ENCODE results near the gene GRIN2C.

Gene GRIN2C

DNA sequence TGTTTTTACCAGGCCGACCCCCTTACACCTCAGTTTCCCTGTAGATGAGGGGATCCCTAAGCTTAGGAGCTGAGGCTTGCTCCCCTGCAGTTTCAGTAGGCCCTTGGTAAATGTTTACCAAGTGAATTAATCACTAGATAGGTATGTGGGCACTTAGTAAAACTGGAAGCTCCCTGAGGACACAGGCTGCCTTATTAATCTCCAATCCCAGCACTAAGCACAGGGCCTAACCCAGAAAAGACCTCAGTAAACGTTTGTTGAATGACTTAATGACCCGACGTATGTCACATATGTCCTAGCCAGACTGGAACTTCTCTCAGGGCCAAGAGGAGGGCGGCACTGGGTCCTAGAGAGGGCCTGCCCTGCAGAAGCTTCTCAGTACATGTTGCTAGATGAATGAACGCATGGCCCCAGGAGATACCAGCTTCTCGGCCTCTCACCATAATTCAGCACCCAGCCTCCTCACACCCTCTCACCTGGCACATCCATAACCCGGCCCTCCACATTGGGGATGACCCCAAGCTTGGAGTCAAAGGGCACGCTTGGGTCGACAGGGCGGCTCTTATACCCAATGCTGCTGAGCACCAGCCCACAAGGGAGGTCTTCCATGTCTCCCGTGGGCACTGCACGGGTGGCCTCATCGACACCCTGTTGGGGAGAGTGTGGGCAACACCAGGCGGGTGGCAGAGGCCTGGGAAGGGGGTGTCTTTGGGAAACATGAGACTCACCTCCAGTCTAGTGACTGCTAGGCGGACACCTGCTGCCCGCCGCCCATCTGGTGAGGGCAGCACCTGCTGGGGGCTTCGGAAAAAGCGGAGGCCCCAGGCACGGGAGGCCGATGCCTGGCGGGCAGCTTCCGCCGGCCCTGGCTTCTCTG, 4.0 kb upstream of the GRIN2C start:
- no peak for DNase-seq

DNA sequence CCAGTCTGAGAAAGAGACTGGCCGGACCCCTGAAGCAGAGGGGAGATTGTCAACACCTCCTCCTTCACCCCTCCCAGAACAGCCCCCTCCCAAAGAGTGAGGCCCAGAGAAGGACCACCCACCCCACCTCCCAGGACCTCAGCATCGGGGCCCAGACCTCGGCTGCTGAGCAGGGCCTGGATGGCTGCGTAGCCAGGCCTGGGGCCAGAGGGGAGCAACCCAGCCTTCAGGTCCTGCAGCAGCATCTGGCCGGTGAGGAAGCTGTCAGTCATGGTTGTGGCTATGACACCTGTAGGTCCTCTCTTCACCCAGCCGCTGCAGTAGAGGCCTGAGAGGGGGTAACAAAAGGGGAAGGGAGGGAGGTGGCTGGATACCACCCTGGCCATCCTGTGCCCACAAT, 3.2 kb upstream of the GRIN2C start:
- no peak for DNase-seq

DNA sequence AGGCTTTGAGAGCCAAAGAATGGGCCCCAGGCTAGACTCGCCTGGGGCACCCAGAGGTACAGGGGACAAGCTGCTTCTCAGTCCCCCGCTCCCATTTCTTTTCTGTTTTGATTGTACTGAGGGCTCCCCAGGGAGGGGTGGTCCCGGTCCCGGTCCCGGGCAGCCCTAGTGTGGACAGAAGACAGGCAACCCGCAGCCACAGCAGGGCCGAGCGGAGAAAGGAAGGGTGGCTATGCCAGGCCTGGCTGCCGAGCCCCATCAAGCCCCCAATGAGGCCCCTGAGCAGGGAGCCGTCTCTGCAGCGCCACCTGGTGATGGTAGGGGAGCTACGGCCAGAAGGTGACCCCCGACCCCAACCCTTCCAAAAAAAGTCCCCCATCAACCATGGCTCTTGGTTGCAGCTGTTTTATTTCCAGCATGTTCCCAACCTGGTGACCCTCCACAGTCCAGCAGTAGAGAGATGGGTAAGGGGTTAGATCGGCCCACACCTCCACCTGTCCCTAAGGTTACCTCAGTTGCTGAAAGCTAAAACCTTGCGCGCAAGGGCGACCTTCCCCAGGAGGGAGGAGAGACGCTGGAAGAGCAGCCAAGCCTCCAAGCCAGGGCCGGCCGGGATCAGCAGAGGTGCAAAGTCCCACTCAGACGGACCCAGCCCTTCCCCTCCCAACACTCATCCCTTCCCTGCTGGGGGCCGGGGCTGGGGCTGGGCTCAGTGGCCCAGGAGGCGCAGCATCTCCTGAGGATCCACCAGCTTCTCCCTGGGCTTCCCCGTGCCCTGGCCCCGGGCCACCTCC, 2.6 kb upstream of the GRIN2C start:
- peak; percentile 52 for DNase-seq

DNA sequence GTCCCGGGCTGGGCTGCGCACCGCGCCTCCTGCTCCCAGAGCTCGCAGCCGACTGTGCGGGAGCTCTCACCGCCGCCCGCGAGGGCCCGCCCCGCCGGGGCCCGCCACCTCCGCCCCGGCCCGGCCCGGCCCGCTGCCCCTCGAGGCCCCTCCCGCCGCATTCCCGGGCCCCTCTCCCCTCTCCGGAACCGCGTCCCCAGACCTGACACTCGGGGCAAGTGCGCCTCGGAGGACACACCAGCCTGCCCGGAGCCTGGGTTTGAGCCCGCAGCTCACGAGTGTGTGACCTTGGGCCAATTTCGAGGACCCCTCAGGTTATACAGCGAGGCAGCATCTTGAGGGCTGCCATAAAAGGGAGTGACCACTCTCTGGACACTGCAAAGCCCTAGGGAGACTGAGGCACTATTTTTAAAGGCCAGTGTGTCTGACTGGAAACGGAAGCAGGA, 2.0 kb upstream of the GRIN2C start:
- DNase-seq: no peak

DNA sequence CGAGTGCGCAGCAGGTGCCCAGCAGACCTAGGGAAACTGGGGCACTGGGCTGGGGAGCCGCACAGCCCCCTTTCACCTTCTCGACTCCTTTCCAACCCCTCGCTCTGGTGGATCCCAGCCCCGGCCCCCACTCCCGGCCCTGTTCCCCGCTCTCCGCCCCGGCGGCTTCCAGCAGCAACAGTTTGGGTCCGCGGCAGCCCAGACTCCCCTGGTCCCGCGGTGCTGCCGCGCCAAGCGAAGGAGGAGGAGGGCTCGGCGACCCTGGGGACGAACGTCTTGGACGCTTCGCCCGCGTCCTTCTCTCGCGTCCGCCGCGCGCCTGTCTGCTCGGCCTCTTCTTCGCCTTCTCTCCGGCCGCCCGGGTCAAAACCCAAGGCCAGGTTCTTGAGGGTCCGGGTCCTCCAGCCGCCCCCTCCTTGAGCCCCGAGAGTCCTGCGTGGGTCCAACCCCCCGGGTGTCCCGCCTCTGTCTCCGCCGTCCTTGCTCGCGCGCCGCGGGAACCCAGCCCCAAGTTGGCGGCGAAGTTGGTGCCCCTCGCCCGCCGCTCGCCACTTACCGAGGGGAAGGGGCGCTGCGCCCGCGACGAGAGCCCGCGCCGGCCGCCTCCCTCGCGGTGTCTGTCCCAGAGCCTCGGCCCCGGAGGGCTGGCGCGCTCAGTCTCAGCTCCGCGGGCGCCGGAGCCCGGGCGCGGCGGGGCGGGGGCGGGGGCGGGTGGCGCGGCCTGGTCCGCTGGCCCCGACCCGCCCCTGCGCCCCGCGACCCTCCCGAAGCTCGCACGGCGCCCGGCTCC, 1.4 kb upstream of the GRIN2C start:
- no peak for DNase-seq

DNA sequence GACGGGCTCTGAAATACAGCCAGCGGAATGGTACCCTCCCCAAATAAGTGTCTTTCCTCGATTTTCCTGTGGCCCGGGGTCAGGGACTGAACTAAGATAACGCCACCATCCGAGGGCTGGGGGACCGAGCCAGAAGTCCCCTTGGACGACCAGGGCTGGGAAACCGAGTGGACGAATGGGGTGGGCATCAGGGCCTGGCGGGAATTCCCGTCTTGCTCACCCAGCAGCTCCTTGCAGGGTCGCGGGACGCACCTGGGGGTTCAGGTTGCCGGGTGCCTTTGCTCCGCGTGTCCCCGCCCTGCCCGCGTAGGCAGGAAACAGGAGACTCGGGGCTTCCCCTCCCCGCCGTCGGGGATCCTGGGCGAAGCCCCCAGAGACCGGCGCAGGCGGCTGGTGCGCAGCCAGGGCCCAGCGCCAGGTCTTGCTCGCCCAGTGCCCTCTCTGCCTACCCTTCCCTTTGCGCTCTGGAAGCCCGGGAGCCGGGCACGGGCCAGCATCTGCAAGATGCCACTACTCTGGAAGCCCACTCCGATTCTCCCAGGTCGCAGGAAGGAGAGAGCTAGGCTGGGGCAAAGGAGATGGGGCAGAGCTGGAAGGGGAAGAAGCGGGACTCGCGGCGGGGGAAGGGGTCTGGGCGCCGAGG, 665 bp upstream of the GRIN2C start:
- DNase-seq: no peak

DNA sequence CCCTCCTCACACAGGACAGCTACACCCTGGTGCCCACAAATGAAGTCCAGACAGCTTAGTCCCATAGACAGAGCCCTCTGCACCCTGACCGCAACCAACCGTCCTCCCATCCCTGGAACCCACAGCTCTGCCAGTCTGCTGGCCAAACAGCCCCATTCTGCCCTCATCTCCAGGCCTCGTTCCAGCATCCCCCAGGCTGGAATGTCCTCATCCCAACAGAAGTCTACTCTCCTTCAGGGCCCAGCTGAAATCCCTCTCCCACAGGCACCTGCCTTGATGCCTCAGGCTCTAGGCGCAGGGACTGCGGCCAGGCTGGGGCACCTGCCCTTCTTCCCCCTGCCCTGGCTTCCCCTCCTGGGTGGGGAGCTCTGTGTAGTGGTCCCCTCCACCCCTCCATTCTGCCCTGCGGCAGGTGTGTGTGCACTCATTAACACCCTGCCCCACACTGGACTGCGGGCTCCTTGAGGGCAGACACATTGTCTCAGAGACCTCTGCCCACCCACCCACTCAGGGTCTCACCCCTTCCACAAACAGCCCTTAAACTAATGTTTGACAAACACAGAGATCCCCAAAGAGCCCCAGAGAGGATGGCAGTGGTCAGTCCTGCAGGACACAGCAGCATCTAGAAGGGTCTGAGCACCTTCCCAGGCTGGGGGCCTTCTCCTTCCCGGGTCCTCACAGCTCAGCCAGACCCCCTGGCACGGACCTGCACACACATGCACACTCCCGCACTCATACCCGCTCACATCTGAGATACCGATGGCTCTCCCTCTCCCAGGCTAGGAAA, 820 bp downstream of the GRIN2C start:
- no peak for DNase-seq

DNA sequence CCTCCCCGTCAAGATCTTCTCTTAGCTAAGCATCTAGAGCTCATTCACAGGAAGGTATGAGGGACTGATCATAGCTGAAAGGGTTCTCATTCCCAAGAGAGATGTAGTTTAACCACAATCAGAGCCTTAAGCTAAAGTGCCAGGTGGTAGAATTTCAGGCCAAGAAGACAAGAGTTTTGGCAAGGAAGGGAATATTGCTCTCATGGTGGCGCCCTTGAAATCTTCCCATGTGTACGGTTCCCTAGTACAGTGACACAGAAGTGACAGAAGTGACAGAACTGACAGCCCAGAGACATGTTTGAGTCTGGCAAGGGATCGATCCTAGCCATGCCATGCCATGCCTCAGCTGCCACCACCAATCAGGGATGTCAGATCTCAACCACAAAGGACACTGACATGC, 2.5 kb downstream of the GRIN2C start:
- DNase-seq: no peak

DNA sequence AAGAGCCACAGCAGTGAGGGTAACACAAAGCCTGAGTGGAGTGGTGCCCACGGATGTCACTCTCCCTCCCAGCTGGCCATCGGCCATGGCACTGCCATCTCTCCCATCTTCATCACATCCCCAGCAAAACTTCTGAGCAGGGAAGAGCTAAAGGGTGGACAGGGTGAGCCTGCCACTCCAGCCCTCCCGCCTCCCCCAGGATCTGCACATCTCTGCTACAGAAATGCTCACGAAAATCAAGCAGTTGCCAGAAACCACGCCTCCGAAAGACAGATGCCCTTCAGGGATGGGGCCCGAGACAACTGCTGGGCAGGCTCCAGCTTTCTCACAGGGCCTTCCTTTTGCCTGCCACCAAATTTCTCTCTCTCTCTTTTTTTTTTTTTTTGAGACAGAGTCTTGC, 3.6 kb downstream of the GRIN2C start:
- no peak for DNase-seq

DNA sequence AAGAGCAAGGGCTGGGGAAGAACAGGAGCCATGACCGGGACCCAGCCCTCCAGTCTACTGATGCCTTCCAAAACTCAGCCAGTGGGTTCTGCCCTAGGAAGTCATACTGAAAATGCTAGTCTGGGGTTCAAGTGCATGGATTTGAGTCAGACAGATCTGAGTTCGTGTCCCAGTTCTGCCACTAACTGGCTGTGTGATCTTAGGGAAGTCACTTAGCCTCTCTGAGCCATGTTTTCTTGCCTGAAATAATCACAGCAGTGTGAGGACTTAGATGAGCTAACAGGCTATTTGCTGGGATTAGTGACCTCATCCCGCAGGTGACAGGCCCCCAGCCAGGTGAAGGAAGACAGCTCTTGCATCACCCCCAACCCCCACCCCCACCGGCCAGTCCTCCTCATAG, 4.4 kb downstream of the GRIN2C start:
- no peak for DNase-seq

DNA sequence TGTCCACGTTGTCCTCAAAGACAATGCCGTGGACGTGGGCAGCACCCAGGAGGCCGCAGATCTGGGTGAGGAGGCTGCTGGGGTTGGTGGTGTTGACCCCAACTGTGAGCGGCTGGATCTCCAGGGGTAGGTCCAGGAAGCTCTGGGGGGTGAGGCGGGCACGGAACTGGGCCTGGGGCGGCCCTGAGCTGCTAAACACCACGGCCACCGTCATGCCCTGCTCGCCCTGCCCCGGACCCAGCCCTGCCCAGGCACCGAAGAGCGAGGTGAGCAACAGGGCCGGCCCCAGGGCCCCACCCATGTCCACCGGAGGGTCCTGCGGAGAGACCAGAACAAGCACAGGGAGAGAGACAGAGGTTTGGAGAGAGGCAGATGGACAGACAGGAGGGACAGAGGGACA, 4.9 kb downstream of the GRIN2C start:
- no peak for DNase-seq

DNA sequence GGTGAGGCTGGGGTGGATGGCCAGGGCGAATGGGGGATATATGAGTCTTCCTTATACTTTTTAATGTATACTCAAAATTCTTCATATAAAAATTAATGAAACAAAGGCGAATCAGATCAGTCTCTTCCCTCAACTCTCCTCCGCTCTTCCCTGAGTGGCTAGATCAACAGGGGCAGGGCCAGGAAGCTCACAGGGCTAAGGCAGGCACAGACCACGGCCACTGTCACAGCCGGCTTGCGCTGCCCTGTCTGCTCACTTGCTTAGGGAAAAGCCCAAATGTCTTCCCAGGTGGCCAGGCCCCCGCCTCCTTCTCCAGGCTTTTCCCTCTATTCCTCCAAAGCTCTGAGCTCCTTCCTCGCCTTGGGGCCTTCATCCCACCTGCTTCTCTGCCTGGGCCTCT, 6.0 kb downstream of the GRIN2C start:
- no peak for DNase-seq

DNA sequence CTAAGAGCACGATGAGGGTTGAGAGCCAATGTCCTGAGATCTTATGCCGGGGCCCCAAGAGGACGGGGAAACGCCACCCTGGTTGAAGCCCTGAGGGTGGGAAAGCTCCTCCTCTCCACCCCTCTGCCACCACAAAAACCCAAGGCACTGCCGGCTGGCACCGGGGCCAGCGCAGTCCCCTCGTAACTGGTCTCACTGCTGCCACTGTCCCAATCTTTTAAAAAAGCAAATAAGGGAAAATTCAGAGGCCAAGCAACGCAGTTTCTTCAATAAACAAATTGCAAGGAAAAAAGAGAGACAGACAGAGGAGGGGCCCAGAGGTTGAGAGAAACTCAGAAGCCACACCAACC, 6.7 kb downstream of the GRIN2C start:
- no peak for DNase-seq

DNA sequence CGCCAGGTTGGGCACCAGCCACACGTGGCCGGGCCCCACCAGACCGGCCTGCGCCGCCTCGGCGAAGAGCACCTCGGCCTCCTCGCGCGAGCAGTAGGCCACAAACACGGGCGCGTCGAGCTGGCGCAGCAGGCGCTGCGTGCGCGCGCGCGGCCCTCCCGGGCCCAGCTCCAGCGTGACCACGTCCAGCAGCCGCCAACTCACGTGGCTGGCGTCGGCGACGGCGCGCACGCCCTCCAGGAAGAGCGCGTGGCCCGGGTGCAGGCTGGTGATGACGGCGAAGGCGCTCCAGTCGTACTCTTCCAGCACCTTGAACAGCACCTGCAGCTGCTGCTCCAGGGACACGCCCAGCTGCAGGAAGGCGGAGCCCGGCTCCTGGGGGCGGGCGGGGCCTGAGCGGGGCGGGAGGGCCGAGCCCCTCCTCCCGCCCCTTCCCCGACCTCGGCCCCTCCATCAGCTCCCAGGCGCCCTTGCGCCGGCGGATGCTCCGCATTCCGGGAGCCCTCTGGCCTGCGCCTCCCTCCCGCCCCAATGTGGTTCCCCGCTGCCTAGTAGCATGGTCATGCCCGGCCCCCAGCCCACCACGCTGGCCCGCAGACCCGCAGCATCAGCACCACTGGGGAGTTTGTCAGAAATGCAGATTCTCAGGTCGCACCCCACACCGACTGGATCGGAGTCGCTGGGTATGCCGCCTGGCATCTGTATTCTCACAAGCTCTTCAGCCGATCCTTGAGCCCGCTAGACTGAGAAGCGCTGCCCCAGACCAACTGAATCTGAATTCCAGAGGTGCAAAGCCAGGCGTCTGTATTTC, 7.2 kb downstream of the GRIN2C start:
- DNase-seq: peak; percentile 32

DNA sequence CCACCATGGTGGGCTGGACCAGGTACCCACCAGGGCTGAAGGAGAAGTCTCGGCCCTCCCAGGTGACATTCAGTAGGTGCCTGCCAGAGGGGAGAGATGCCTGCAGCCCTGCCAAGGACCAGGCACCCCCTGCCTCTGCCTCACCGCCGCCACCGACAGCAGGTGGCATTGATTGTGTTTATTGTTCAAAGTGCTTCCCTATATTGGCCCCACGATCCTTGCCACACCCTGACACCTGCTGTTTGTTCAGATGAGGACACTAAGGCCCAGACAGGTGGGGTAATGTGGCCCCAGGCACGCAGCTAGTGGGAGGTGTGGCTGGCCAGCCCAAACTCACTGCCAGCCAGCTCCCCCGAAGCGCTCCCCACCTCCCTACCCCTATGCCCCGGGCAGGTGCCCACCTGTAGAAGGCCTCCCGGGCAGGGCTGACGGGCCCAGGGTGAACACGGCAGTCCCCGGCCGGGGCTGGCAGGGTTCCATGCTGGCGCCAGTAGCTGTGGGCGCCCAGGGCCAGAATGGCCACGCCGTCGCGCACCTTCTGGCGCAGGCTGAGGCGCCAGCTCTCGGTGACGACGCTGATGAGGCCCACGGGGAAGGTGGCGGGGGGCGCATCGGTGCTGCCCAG, 8.0 kb downstream of the GRIN2C start:
- no peak for DNase-seq

DNA sequence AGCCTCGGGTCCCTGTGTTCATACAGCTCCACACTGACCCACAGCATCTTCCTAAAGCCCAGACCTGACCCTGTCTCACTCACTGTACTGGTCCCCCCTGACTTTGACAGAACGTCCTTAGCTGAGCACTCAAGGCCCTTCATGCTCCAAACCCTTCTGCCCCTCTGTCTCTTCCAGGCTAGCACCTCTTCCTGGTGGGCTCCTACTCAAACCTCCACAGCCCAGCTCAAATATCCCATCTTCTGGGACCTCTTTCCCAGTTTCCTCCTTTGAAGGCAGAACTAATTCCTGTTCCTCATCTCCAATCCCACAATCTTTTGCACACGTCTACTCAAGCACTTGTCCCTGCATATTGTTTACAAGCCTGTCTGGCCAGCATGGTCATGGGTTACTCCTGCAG, 8.8 kb downstream of the GRIN2C start:
- no peak for DNase-seq

DNA sequence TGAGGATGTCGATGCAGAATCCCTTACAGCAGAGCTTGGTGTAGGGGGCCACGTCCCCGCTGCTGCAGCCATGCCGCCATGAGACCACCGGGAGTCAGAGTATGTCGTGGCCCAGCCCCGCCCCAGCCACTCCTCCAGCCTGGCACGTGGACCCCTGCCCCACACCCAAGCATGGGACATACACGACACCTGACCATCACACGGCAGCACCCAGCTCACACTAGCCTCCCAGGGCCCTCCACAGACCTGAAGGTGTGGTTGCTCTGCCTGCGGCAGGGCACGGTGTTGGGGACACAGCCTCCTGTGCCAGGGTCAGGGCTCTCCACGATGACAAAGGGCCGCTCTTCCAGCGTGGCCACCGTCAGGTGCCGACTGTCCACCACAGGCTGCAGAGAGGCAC, 9.4 kb downstream of the GRIN2C start:
- no peak for DNase-seq

DNA sequence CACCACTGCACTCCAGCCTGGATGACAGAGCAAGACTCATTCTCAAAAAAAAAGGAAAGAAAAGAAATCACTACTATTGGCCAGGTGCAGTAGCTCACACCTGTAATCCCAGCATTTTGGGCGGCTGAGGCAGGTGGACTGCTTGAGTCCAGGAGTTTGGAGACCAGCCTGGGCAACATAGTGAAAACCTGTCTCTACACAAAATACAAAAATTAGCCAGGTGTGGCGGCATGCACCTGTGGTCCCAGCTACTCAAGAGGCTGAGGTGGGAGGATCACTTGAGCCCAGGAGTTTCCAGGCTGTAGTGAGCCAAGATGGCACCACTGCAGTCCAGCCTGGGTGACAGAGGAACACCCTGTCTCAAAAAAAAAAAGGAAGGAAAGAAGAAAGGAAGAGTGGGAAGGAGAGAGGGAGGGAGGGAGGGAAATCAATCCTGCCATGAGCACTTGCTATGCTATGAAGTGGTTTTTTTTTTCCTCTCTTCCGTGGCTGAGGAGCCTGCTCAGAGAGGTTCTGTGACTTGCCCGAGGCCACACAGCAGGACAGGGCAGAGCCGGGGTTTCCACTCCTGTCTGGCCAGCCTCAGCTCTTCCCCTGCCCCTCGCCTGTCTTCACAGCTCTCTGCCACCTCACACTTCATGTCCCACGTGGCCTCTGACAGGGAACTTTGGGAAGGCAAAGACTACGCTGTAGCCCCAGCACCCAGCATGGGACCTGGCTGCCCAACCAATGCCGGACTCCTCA, 10.9 kb downstream of the GRIN2C start:
- no peak for DNase-seq

DNA sequence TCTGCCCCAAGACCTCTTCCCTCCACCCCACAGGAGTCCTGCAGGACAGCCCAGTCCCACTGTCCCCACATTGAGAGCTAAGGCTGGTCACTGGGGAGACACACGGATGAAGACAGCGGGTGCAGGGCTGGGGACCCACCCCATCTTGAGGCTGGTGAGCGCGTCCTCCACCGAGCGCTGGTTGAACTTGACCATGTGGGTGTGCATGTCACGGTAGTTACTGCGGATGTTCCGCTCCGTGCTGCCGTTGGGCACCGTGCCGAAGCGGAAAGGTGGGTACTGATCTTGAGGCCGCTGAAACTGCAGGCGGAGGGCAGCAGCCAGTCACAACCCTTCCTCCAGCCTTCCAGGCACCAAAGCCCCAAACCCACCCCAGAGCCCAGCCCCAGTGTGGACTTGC, 13.1 kb downstream of the GRIN2C start:
- no peak for DNase-seq

DNA sequence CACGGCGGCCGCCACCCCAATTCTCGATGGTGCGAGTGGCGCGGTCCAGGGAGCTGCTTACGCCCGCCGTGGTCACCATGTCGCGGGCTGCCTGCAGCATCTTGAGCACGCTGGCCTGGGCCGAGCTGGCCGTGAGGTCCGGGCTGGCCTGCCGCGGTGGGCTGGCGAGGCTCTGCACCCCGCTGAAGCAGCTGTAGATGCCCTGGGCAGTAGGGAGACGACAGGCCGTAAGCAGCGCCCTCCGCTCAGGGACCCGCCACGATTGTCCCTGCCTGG, 16.4 kb downstream of the GRIN2C start:
- no peak for DNase-seq
